ENCODE measurements around the gene CPTP.

GRCh38 chr1:1310109-1310385 is 14.6 kb upstream of the CPTP start:
- TF ChIP-seq CTCF (conservative IDR thresholded peaks at IDR 0.05; ENCODE audit: low read length) (no peak), EZH2phosphoT487 (IDR thresholded peaks at IDR 0.05; ENCODE audit: borderline replicate concordance) (no peak)
